ENCODE data around the gene ATP6V0D1.

- TF ChIP-seq, protein P1, sequence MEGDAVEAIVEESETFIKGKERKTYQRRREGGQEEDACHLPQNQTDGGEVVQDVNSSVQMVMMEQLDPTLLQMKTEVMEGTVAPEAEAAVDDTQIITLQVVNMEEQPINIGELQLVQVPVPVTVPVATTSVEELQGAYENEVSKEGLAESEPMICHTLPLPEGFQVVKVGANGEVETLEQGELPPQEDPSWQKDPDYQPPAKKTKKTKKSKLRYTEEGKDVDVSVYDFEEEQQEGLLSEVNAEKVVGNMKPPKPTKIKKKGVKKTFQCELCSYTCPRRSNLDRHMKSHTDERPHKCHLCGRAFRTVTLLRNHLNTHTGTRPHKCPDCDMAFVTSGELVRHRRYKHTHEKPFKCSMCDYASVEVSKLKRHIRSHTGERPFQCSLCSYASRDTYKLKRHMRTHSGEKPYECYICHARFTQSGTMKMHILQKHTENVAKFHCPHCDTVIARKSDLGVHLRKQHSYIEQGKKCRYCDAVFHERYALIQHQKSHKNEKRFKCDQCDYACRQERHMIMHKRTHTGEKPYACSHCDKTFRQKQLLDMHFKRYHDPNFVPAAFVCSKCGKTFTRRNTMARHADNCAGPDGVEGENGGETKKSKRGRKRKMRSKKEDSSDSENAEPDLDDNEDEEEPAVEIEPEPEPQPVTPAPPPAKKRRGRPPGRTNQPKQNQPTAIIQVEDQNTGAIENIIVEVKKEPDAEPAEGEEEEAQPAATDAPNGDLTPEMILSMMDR (IDR thresholded peaks at IDR 0.05) = no peak
- TF ChIP-seq POLR2A (IDR thresholded peaks at IDR 0.05) = no peak
Observed at GRCh38 chr16:67431775-67432505, 49.0 kb downstream of the ATP6V0D1 start.
